Colonic mucosa (tissue), 4 donors: ENCODE data around the gene EPAS1. TPM values are rescaled to one million over a fixed set of nuclear protein-coding genes. Genes with fewer than 3 reads are reported as not detected.

ENCODE experiments used
- DNase-seq: peaks from one replicate; pipeline ENCODE4 v3.0.0-alpha.2; 2020
- H3K27ac ChIP-seq: fragments of 200-600 bp; one replicate; pipeline ENCODE4 v1.8.0; 2021
- H3K27me3 ChIP-seq: fragments of 200-600 bp; one replicate; pipeline ENCODE4 v1.8.0; 2021
- H3K36me3 ChIP-seq: fragments of 200-600 bp; one replicate; pipeline ENCODE4 v1.8.0; 2021
- H3K4me1 ChIP-seq: fragments of 200-600 bp; one replicate; pipeline ENCODE4 v1.8.0; 2021; ENCODE audit warnings: mild to moderate bottlenecking
- H3K4me3 ChIP-seq: fragments of 200-600 bp; one replicate; pipeline ENCODE4 v1.8.0; 2021
- H3K9ac ChIP-seq, 2 donors: one replicate each; pipeline ENCODE4 v1.7.0; 2013; ENCODE audit warnings: control low read depth in 2 of 2, low read depth in 2 of 2, low read length in 2 of 2
- H3K9me3 ChIP-seq: fragments of 200-600 bp; one replicate; pipeline ENCODE4 v1.8.0; 2021
- CTCF ChIP-seq: fragments of 200-600 bp; IDR thresholded peaks from one replicate; pipeline ENCODE4 v1.8.0; 2022; ENCODE audit warnings: antibody characterized with exemption, mild to moderate bottlenecking
- intact Hi-C: fragments of 100-400 bp; cut with DNase I; formaldehyde crosslinking; loops from one replicate; pipeline ENCODE4 v1.14.1; 2022
- total RNA-seq, 2 donors: library from RNA; stranded (reverse); fragmentation: NEBNext Ultra II Directional in 1 of 2; extraction: Animal tissue kit (Norgen Biotek cat#: 25700) in 1 of 2; gene quantifications; one replicate each; pipeline ENCODE4 v1.2.1, GENCODE V29; 2021
- donor health status: healthy.
- donor health status: DM: no; HTN: no; CAD: no.
- donor health status: DM: no; HTN: no; CAD: no.

Gene EPAS1
- total RNA-seq, 2 donors from 2014 or later, result 116 to 140 TPM

GRCh38 chr2:46413111-46413510 lies 115.9 kb downstream of the EPAS1 start:
- H3K27me3 ChIP-seq, result no peaks in the 10 kb centered on the region
- H3K4me1 ChIP-seq, result peaks cover 2% of the 10 kb centered on the region
- H3K9ac ChIP-seq, result no peak overlapping the region
- no peaks in the 10 kb centered on the region for H3K36me3 ChIP-seq
- H3K4me3 ChIP-seq, result no peak overlapping the region
- H3K9me3 ChIP-seq, result no peaks in the 10 kb centered on the region
- H3K27ac ChIP-seq, result no peak overlapping the region
- TF ChIP-seq CTCF, result no peak
- DNase-seq, result no peak
- intact Hi-C loops, result no loop called here

GRCh38 chr2:46413631-46414030 lies 116.4 kb downstream of the EPAS1 start:
- Histone ChIP-seq H3K4me3 (no peak overlapping the region), H3K27me3 (no peaks in the 10 kb centered on the region), H3K9ac (no peak overlapping the region), H3K27ac (no peak overlapping the region), H3K4me1 (no peaks in the 10 kb centered on the region), H3K36me3 (no peaks in the 10 kb centered on the region), H3K9me3 (no peaks in the 10 kb centered on the region)
- DNase-seq, result no peak
- no peak for TF ChIP-seq CTCF
- intact Hi-C loops, result no loop called here

GRCh38 chr2:46414701-46415100 lies 117.5 kb downstream of the EPAS1 start:
- Histone ChIP-seq H3K9me3 (no peaks in the 10 kb centered on the region), H3K9ac (no peak overlapping the region), H3K4me1 (no peaks in the 10 kb centered on the region), H3K27me3 (no peaks in the 10 kb centered on the region), H3K4me3 (no peak overlapping the region), H3K27ac (no peak overlapping the region), H3K36me3 (no peaks in the 10 kb centered on the region)
- no peak for DNase-seq
- TF ChIP-seq CTCF, result no peak
- intact Hi-C loops, result no loop called here

- H3K36me3 ChIP-seq, result no peaks in the 10 kb centered on the region
- H3K27me3 ChIP-seq, result no peaks in the 10 kb centered on the region
- no peak for DNase-seq
- H3K27ac ChIP-seq, result no peak overlapping the region
- H3K9ac ChIP-seq, result no peak overlapping the region
- no peak for TF ChIP-seq CTCF
- no peaks in the 10 kb centered on the region for H3K9me3 ChIP-seq
- no peak overlapping the region for H3K4me3 ChIP-seq
- intact Hi-C loops, result no loop called here
- no peaks in the 10 kb centered on the region for H3K4me1 ChIP-seq
Measured at GRCh38 chr2:46416280-46416679, 119.1 kb downstream of the EPAS1 start.

- TF ChIP-seq CTCF, result no peak
- H3K9ac ChIP-seq, result no peak overlapping the region
- H3K4me3 ChIP-seq, result no peak overlapping the region
Measured at GRCh38 chr2:46416739-46417403, 119.7 kb downstream of the EPAS1 start.

More at GRCh38 chr2:46416739-46417403, 119.7 kb downstream of the EPAS1 start:
- H3K4me1 ChIP-seq, result no peaks in the 10 kb centered on the region
- no peak for DNase-seq
- no peak overlapping the region for H3K27ac ChIP-seq
- no peaks in the 10 kb centered on the region for H3K36me3 ChIP-seq
- no peaks in the 10 kb centered on the region for H3K27me3 ChIP-seq
- no peaks in the 10 kb centered on the region for H3K9me3 ChIP-seq
- intact Hi-C loops, result no loop called here
